H9 (cell line): ENCODE results near the gene ZSWIM9. TPM values are rescaled to one million over a fixed set of nuclear protein-coding genes. Genes with fewer than 3 reads are reported as not detected.

ENCODE experiments used
- DNase-seq: peaks from one replicate; pipeline ENCODE4 v3.0.0-alpha.2; 2017
- H2AFZ ChIP-seq: one replicate; pipeline ENCODE4 v1.6.1; 2013; ENCODE audit warnings: mild to moderate bottlenecking, low read length, control low read depth, moderate library complexity
- H2AK5ac ChIP-seq: 2 replicates; pipeline ENCODE4 v1.6.1; 2013; ENCODE audit warnings: low read length, control low read depth, mixed read lengths; ENCODE audit not compliant: insufficient read length
- H2BK120ac ChIP-seq: one replicate; pipeline ENCODE4 v1.6.1; 2013; ENCODE audit warnings: low read depth, mild to moderate bottlenecking, low read length, control low read depth, inconsistent platforms; ENCODE audit not compliant: poor library complexity, severe bottlenecking
- H2BK12ac ChIP-seq: 2 replicates; pipeline ENCODE4 v1.6.1; 2013; ENCODE audit warnings: low read length, control low read depth, mixed read lengths, low read depth; ENCODE audit not compliant: insufficient read length
- H2BK15ac ChIP-seq: 2 replicates; pipeline ENCODE4 v1.6.1; 2013; ENCODE audit warnings: low read depth, low read length, control low read depth
- H2BK20ac ChIP-seq: one replicate; pipeline ENCODE4 v1.6.1; 2013; ENCODE audit warnings: low read depth, mild to moderate bottlenecking, low read length, control low read depth, inconsistent platforms; ENCODE audit not compliant: poor library complexity, severe bottlenecking
- H2BK5ac ChIP-seq: 2 replicates; pipeline ENCODE4 v1.6.1; 2013; ENCODE audit warnings: low read length, control low read depth, mixed read lengths; ENCODE audit not compliant: insufficient read length
- H3K14ac ChIP-seq: 2 replicates; pipeline ENCODE4 v1.6.1; 2013; ENCODE audit warnings: low read length, control low read depth; ENCODE audit not compliant: insufficient read depth
- H3K18ac ChIP-seq: 2 replicates; pipeline ENCODE4 v1.6.1; 2013; ENCODE audit warnings: low read depth, mild to moderate bottlenecking, mixed read lengths, low read length, control low read depth; ENCODE audit not compliant: insufficient read length
- H3K23ac ChIP-seq: 2 replicates; pipeline ENCODE4 v1.6.1; 2013; ENCODE audit warnings: low read length, control low read depth, mixed read lengths, low read depth; ENCODE audit not compliant: insufficient read length
- H3K23me2 ChIP-seq: 2 replicates; pipeline ENCODE4 v1.6.1; 2013; ENCODE audit warnings: low read depth, mild to moderate bottlenecking, mixed read lengths, low read length, control low read depth; ENCODE audit not compliant: insufficient read length, poor library complexity, severe bottlenecking
- H3K27ac ChIP-seq: 2 replicates; pipeline ENCODE4 v1.5.1; 2013; ENCODE audit warnings: low read length, control low read depth, mixed read lengths, low read depth; ENCODE audit not compliant: insufficient read length
- H3K27me3 ChIP-seq: 2 replicates; pipeline ENCODE4 v1.6.1; 2013; ENCODE audit warnings: low read length, control low read depth, inconsistent platforms; ENCODE audit not compliant: insufficient read depth
- H3K4ac ChIP-seq: 2 replicates; pipeline ENCODE4 v1.6.1; 2013; ENCODE audit warnings: low read depth, mild to moderate bottlenecking, control low read depth, inconsistent platforms, low read length, moderate library complexity
- H3K4me1 ChIP-seq: 2 replicates; pipeline ENCODE4 v1.6.1; 2013; ENCODE audit warnings: low read length, control low read depth, inconsistent platforms; ENCODE audit not compliant: insufficient read depth
- H3K4me2 ChIP-seq: 2 replicates; pipeline ENCODE4 v1.6.1; 2013; ENCODE audit warnings: low read length, control low read depth, mixed read lengths; ENCODE audit not compliant: insufficient read length, insufficient read depth
- H3K56ac ChIP-seq: 2 replicates; pipeline ENCODE4 v1.6.1; 2013; ENCODE audit warnings: low read depth, mild to moderate bottlenecking, mixed read lengths, low read length, control low read depth; ENCODE audit not compliant: insufficient read length
- H3K79me1 ChIP-seq: 2 replicates; pipeline ENCODE4 v1.6.1; 2013; ENCODE audit warnings: low read depth, mild to moderate bottlenecking, moderate library complexity, low read length, control low read depth, inconsistent platforms; ENCODE audit not compliant: insufficient read depth, poor library complexity, severe bottlenecking
- H3K79me2 ChIP-seq: 2 replicates; pipeline ENCODE4 v1.6.1; 2013; ENCODE audit warnings: low read length, control low read depth, inconsistent platforms; ENCODE audit not compliant: insufficient read depth
- H3K9ac ChIP-seq: 2 replicates; pipeline ENCODE4 v1.6.1; 2013; ENCODE audit warnings: low read length, control low read depth, mixed read lengths; ENCODE audit not compliant: insufficient read length; ENCODE audit errors: extremely low read depth
- H3K9me3 ChIP-seq: one replicate; pipeline ENCODE4 v1.6.1; 2013; ENCODE audit warnings: low read depth, low read length, inconsistent platforms; ENCODE audit not compliant: control insufficient read depth
- H3T11ph ChIP-seq: one replicate; pipeline ENCODE4 v1.6.1; 2013; ENCODE audit warnings: mild to moderate bottlenecking, low read length, control low read depth, inconsistent platforms
- H4K20me1 ChIP-seq: one replicate; pipeline ENCODE4 v1.6.1; 2013; ENCODE audit not compliant: control insufficient read depth, insufficient read length, insufficient read depth
- H4K5ac ChIP-seq: 2 replicates; pipeline ENCODE4 v1.6.1; 2013; ENCODE audit warnings: low read depth, mild to moderate bottlenecking, mixed read lengths, low read length, control low read depth; ENCODE audit not compliant: insufficient read length
- H4K8ac ChIP-seq: replicated peaks from 2 replicates; pipeline ENCODE4 v1.6.1; 2013; ENCODE audit warnings: low read length, control low read depth, mixed read lengths, low read depth; ENCODE audit not compliant: insufficient read length
- H4K91ac ChIP-seq: 2 replicates; pipeline ENCODE4 v1.6.1; 2013; ENCODE audit warnings: low read depth, mild to moderate bottlenecking, moderate library complexity, mixed read lengths, low read length, control low read depth; ENCODE audit not compliant: insufficient read length
- H3K27ac Mint-ChIP-seq, 3 experiments: 2 replicates in 2 of 3; 3 replicates in 1 of 3; pipeline ENCODE4 v1.8.0; 2020 to 2021; ENCODE audit warnings: mixed read lengths in 3 of 3, mild to moderate bottlenecking in 1 of 3, moderate library complexity in 1 of 3
- H3K27me3 Mint-ChIP-seq: 2 replicates; pipeline ENCODE4 v1.8.0; 2021; ENCODE audit warnings: low read depth, mild to moderate bottlenecking, moderate library complexity, mixed read lengths
- H3K36me3 Mint-ChIP-seq, 3 experiments: 2 replicates in 2 of 3; 3 replicates in 1 of 3; pipeline ENCODE4 v1.8.0; 2020 to 2021; ENCODE audit warnings: low read depth in 3 of 3, mixed read lengths in 3 of 3; ENCODE audit not compliant: insufficient read depth in 1 of 3
- H3K4me1 Mint-ChIP-seq, 2 experiments: 2 replicates each; pipeline ENCODE4 v1.8.0; 2020; ENCODE audit warnings: mixed read lengths in 2 of 2
- H3K4me3 Mint-ChIP-seq, 2 experiments: 2 replicates in 1 of 2; 3 replicates in 1 of 2; pipeline ENCODE4 v1.8.0; 2020 to 2021; ENCODE audit warnings: mild to moderate bottlenecking in 2 of 2, mixed read lengths in 2 of 2, moderate library complexity in 1 of 2
- H3K9me3 Mint-ChIP-seq, 2 experiments: 2 replicates in 1 of 2; 3 replicates in 1 of 2; pipeline ENCODE4 v1.8.0; 2020; ENCODE audit warnings: mild to moderate bottlenecking in 2 of 2, mixed read lengths in 2 of 2, moderate library complexity in 1 of 2
- CTCF ChIP-seq: fragments of 200-600 bp; sonication (generic); conservative IDR thresholded peaks from 3 replicates; pipeline ENCODE4 v1.8.0; 2021; ENCODE audit warnings: antibody characterized with exemption, mild to moderate bottlenecking
- whole genome bisulfite sequencing: extraction: QIAGEN DNeasy Blood & Tissue Kit; methylation state at CpG from one replicate; pipeline ENCODE4 v1.1.7; 2013; ENCODE audit warnings: missing lambda C conversion rate, low lambda C conversion rate, mixed read lengths; ENCODE audit not compliant: insufficient read length; ENCODE audit errors: extremely low coverage; 5-methylcytosine and 5-hydroxymethylcytosine counted together
- total RNA-seq: library from RNA; stranded (reverse); gene quantifications from 2 replicates; pipeline ENCODE4 v1.2.1, GENCODE V29; 2021

The ZSWIM9 gene
- total RNA-seq, 1 experiment from 2014 or later, result 8.9 TPM

GRCh38 chr19:48190885-48191284, 20.4 kb downstream of the ZSWIM9 start:
- Histone ChIP-seq H2AFZ (no peak overlapping the region), H3K27me3 (no peaks in the 10 kb centered on the region), H3K14ac (no peak overlapping the region), H3K23me2 (no peaks in the 10 kb centered on the region), H3K27ac (no peak overlapping the region), H4K20me1 (no peaks in the 10 kb centered on the region), H3K4me2 (no peak overlapping the region), H3K9me3 (no peaks in the 10 kb centered on the region), H3K9ac (no peak overlapping the region), H2BK15ac (no peak overlapping the region), H2BK120ac (no peak overlapping the region), H3K4me1 (0 out of 2 replicates have a peak, but pooled peaks cover 2% of the 10 kb centered on the region), H3T11ph (no peak overlapping the region), H4K91ac (no peak overlapping the region), H3K79me1 (no peaks in the 10 kb centered on the region), H2BK5ac (no peak overlapping the region), H2BK20ac (no peak overlapping the region), H3K23ac (no peak overlapping the region), H2BK12ac (no peak overlapping the region), H4K5ac (no peak overlapping the region), H3K4ac (no peak overlapping the region), H4K8ac (no peak overlapping the region), H3K56ac (no peak overlapping the region), H2AK5ac (no peak overlapping the region), H3K79me2 (no peaks in the 10 kb centered on the region), H3K18ac (no peak overlapping the region)
- Mint-ChIP-seq H3K27ac (peak overlapping the region in 1 of 3 experiments; percentile 71; a peak in 1 of 7 replicates), H3K36me3 (peaks cover 27 to 45% (median 27%) of the 10 kb centered on the region in 3 experiments), H3K9me3 (peaks cover 10 to 20% of the 10 kb centered on the region in 2 experiments), H3K4me1 (peaks cover 15 to 21% of the 10 kb centered on the region in 2 experiments), H3K27me3 (no peaks in the 10 kb centered on the region; the same call in 1 of the 2 replicates), H3K4me3 (no peak overlapping the region)
- no peak for TF ChIP-seq CTCF
- no peak for DNase-seq
- WGBS, result no CpG with 5 or more reads among the region's 3 CpGs
